Measurements from ENCODE around the gene IL3.

Gene IL3

GRCh38 chr5:132057498-132058255 lies 2.8 kb upstream of the IL3 start:
- DNase-seq: no peak

- no peak for DNase-seq
Measured at GRCh38 chr5:132058646-132059042, 1.8 kb upstream of the IL3 start.

- DNase-seq: no peak
Measured at GRCh38 chr5:132059043-132059695, 1.3 kb upstream of the IL3 start.

GRCh38 chr5:132059696-132060500 lies 557 bp upstream of the IL3 start:
- DNase-seq: no peak

- DNase-seq: peak; percentile 55
Measured at GRCh38 chr5:132063090-132063911, 2.8 kb downstream of the IL3 start.

GRCh38 chr5:132064140-132064539 lies 3.7 kb downstream of the IL3 start:
- DNase-seq: no peak

- peak; percentile 73 for DNase-seq
Measured at GRCh38 chr5:132064738-132065331, 4.4 kb downstream of the IL3 start.

- peak; percentile 42 for DNase-seq
Measured at GRCh38 chr5:132065351-132065937, 5.0 kb downstream of the IL3 start.

- no peak for DNase-seq
Measured at GRCh38 chr5:132065951-132066701, 5.7 kb downstream of the IL3 start.

GRCh38 chr5:132066871-132067270 lies 6.4 kb downstream of the IL3 start:
- no peak for DNase-seq

GRCh38 chr5:132067451-132067850 lies 7.0 kb downstream of the IL3 start:
- DNase-seq: no peak

- DNase-seq: no peak
Measured at GRCh38 chr5:132067941-132068808, 7.7 kb downstream of the IL3 start.

- no peak for DNase-seq
Measured at GRCh38 chr5:132069561-132069960, 9.1 kb downstream of the IL3 start.

GRCh38 chr5:132069994-132070393 lies 9.5 kb downstream of the IL3 start:
- DNase-seq: no peak

- DNase-seq: no peak
Measured at GRCh38 chr5:132070460-132071337, 10.2 kb downstream of the IL3 start.

- DNase-seq: no peak
Measured at GRCh38 chr5:132071338-132071707, 10.9 kb downstream of the IL3 start.

- no peak for DNase-seq
Measured at GRCh38 chr5:132072070-132072469, 11.6 kb downstream of the IL3 start.

- DNase-seq: no peak
Measured at GRCh38 chr5:132072528-132072927, 12.1 kb downstream of the IL3 start.
